ENCODE data around the gene GSX1.
A peak's percentile ranks its signal among the peaks of the same experiment; 100 is the strongest.

GSX1 gene

DNA sequence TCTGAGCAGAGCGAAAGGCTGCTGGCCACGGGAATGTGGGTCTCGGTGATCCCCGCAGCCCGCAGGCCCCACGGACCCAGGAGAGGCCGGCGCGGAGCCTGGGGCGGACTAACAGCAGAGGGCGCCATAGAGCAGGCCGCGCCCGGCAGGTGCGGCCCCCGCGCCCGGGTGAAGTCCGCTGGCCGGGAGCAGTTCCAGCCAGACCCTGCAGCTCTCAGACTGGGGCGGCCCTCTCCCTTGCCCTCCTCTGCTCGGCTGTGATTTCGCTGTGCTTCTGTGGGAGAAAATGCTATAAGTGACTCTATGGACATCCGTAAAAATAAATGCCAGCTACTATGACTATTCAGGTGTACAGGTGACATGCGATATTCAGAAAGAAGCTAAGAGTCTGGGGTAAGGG, 37.7 kb downstream of the GSX1 start:
- no peak overlapping the region for H3K4me3 ChIP-seq (ENCODE audit: low read length)
- DNase-seq (ENCODE audit: low read depth), result no peak
- TF ChIP-seq, protein P1, sequence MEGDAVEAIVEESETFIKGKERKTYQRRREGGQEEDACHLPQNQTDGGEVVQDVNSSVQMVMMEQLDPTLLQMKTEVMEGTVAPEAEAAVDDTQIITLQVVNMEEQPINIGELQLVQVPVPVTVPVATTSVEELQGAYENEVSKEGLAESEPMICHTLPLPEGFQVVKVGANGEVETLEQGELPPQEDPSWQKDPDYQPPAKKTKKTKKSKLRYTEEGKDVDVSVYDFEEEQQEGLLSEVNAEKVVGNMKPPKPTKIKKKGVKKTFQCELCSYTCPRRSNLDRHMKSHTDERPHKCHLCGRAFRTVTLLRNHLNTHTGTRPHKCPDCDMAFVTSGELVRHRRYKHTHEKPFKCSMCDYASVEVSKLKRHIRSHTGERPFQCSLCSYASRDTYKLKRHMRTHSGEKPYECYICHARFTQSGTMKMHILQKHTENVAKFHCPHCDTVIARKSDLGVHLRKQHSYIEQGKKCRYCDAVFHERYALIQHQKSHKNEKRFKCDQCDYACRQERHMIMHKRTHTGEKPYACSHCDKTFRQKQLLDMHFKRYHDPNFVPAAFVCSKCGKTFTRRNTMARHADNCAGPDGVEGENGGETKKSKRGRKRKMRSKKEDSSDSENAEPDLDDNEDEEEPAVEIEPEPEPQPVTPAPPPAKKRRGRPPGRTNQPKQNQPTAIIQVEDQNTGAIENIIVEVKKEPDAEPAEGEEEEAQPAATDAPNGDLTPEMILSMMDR (conservative IDR thresholded peaks at IDR 0.05; ENCODE audit: low read depth, low read length), result peak; percentile 85

DNA sequence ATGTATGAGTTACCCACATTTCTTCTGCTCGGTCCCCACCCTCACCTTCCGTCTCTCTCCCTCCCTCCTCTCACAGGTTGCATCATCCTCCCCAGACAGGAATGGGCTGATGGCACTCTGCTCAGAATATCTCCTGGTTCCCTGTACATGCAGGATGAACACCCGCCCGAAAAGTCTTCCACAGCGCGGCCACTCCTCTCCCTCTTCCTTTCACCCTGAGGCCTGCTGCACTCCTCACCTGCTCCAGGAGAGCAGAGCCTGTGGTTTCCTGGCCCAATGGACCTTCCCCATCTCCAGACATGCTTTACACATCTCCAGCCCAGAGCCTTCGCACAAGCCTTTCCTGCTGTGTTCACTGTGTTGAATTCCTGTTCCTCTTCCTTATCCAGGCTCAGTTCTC, 40.9 kb downstream of the GSX1 start:
- TF ChIP-seq, protein P1 (conservative IDR thresholded peaks at IDR 0.05; ENCODE audit: low read depth, low read length), result no peak
- no peak for DNase-seq (ENCODE audit: low read depth)
- no peak overlapping the region for H3K4me3 ChIP-seq (ENCODE audit: low read length)

DNA sequence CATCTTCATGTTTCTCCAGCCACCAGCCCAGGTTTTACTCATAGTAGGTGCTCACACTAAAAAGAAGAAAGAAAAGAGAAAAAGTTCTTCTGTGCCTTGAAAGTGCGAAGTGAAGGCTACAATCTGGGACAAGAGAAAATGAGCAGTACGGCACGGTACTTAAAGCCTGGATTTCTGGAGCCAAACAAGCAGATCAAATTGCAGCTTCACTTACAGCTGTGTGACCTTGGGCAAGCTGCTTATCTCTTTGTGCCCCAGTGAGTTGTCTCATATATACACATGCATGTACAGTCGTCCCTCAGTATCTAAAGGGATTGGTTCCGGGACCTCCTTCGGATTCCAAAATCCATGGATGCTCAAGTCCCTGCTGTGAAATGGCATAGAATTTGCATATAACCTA, 41.8 kb downstream of the GSX1 start:
- H3K4me3 ChIP-seq (ENCODE audit: low read length), result no peak overlapping the region

DNA sequence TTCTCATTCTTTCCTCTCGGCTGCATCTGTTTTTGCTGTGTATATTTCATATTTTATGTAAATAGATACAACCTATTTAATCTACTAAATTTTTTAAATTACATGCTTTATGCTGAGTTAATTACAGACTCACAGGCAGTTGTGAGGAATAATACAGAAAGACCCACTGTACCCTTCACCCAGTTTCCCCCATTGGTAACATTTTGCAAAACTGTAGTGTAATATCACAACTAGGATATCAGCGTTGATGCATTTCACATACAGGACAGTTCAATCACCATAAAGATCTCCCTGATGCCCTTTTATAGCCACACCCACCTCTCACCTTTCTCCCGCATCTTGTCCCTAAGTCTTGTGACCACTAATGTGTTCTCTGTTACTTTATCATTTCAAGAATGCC, 43.5 kb downstream of the GSX1 start:
- TF ChIP-seq, protein P1 (conservative IDR thresholded peaks at IDR 0.05; ENCODE audit: low read depth, low read length), result no peak
- no peak for DNase-seq (ENCODE audit: low read depth)
- H3K4me3 ChIP-seq (ENCODE audit: low read length), result no peak overlapping the region

More for the DNA sequence above, 41.8 kb downstream of the GSX1 start:
- DNase-seq (ENCODE audit: low read depth), result no peak
- TF ChIP-seq, protein P1 (conservative IDR thresholded peaks at IDR 0.05; ENCODE audit: low read depth, low read length), result no peak

DNA sequence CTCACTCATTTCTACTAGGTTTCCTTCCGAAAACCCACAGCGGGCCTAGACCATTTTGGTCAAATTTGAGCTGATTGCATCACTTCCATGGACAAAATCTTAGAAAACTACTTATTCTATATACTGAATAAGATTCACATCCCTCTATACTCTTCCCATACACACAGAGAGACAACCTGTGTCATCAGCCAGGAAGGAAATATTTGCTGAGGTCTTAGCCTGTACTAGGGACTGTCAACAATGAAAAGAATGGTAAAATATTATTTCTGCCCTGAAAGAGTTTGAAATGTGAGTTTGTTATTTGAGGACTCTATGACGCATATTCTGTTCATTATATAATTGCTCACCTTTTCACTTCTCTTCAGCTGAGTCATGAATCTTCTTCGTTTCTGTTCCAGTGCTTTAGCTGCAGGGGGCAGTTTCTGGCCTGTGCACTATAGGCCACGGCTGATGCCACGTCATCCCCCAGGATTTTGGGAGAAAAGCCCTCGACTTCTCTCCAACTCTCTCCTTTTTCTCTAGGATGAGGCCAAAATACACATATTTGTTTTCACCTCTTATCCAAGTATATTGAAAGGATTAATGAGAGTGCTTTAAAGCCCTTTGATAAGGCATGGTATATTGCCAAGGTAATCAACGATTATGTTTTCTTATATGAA, 47.7 kb downstream of the GSX1 start:
- no peak overlapping the region for H3K4me3 ChIP-seq (ENCODE audit: low read length)
- no peak for DNase-seq (ENCODE audit: low read depth)
- TF ChIP-seq, protein P1 (conservative IDR thresholded peaks at IDR 0.05; ENCODE audit: low read depth, low read length), result no peak

DNA sequence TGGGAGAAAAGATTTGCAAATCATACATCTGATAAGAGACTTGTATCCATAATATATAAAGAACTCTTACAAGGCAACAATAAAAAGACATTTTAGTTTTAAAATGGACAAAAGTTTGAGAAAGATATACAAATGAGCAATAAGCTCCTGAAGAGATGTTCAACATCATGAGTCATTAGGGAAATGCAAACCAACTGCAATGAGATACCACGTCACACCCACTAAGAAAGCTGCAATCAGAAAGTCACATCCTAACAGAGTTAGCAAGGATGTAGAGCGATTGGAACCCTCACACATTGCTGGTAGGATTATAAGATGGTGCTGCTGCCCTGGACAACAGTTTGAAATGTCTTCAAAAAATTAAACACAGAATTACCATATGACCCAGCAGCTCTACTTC, 50.3 kb downstream of the GSX1 start:
- no peak overlapping the region for H3K4me3 ChIP-seq (ENCODE audit: low read length)
- DNase-seq (ENCODE audit: low read depth), result no peak
- TF ChIP-seq, protein P1 (conservative IDR thresholded peaks at IDR 0.05; ENCODE audit: low read depth, low read length), result no peak

All from retinal pigment epithelial cell (primary cell).